Kidney (tissue), 22 donors: ENCODE measurements around the gene BBS1. TPM values are rescaled to one million over a fixed set of nuclear protein-coding genes. Genes with fewer than 3 reads are reported as not detected.
"Not testable (repeated sequence)": the region's sequence is repeated elsewhere in the genome, so short reads cannot be mapped to it uniquely, and the experiment has no call there.

Experiments
- DNase-seq, 5 donors: peaks; one replicate each; pipeline ENCODE4 v3.0.0-alpha.2; 2013 to 2020
- FAIRE-seq: peaks from 2 replicates; lab custom pipeline; 2012; peaks lifted over from hg19 to GRCh38; lab: Jason Lieb, UNC
- H3K27ac ChIP-seq, 2 donors: one replicate each; pipeline ENCODE4 v1.7.0; 2013; ENCODE audit warnings: low read depth in 2 of 2, low read length in 2 of 2, inconsistent platforms in 1 of 2
- H3K27me3 ChIP-seq: one replicate; pipeline ENCODE4 v1.7.1; 2013; ENCODE audit warnings: low read length, inconsistent platforms; ENCODE audit not compliant: control insufficient read depth, insufficient read depth
- H3K36me3 ChIP-seq, 3 donors: one replicate each; pipeline versions ENCODE4 v1.7.0 to v1.7.1; 2013; ENCODE audit warnings: low read length in 3 of 3, control low read depth in 1 of 3, inconsistent platforms in 1 of 3; ENCODE audit not compliant: insufficient read depth in 3 of 3, control insufficient read depth in 2 of 3
- H3K4me1 ChIP-seq, 3 donors: one replicate each; pipeline versions ENCODE4 v1.7.0 to v1.7.1; 2013; ENCODE audit warnings: low read length in 3 of 3, inconsistent platforms in 1 of 3, low read depth in 1 of 3; ENCODE audit not compliant: control insufficient read depth in 2 of 3, insufficient read depth in 2 of 3
- H3K4me3 ChIP-seq, 3 donors: one replicate each; pipeline versions ENCODE4 v1.7.0 to v1.8.1; 2013; ENCODE audit warnings: low read length in 3 of 3, control low read depth in 1 of 3, inconsistent platforms in 1 of 3
- H3K9ac ChIP-seq, 3 donors: one replicate each; pipeline versions ENCODE4 v1.7.0 to v1.7.1; 2013; ENCODE audit warnings: low read length in 3 of 3, control low read depth in 1 of 3, inconsistent platforms in 1 of 3
- H3K9me3 ChIP-seq, 3 donors: one replicate each; pipeline versions ENCODE4 v1.7.0 to v1.7.1; 2013; ENCODE audit warnings: low read length in 3 of 3, control low read depth in 1 of 3, inconsistent platforms in 1 of 3; ENCODE audit not compliant: control insufficient read depth in 2 of 3, insufficient read depth in 1 of 3
- CTCF ChIP-seq: IDR thresholded peaks from 3 replicates; pipeline ENCODE4 v1.5.1; 2012; ENCODE audit warnings: mild to moderate bottlenecking, moderate library complexity, borderline replicate concordance; ENCODE audit not compliant: insufficient read depth; ENCODE audit errors: extremely low read depth
- intact Hi-C: fragments of 100-400 bp; cut with DNase I; formaldehyde crosslinking; loops from one replicate; pipeline ENCODE4 v1.11.1; 2022
- long read RNA-seq, 10 donors: library from polyadenylated mRNA in 1 of 10; unstranded in 1 of 10; transcript quantifications; one replicate each; pipeline ENCODE4 v2.0.0 and lab custom pipeline, GENCODE V29; 2021 to 2026
- polyA plus RNA-seq: library from polyadenylated mRNA; stranded (reverse); fragments of 350-450 nt; fragmentation: Illumina TruSeq; extraction: RNeasy Lipid Tissue Mini Kit (QIAGEN cat#74804); gene quantifications from one replicate; pipeline ENCODE4 v1.2.3, GENCODE V29; 2014; ENCODE audit warnings: low read depth, low replicate concordance; ENCODE audit not compliant: insufficient read depth
- total RNA-seq: library from RNA; stranded (reverse); fragmentation: NEBNext Ultra II Directional; extraction: Animal tissue kit (Norgen Biotek cat#: 25700); gene quantifications from one replicate; pipeline ENCODE4 v1.2.1, GENCODE V29; 2021
- donor health status: control.
- donor health status: control.
- donor health status: control.
- donor health status: control.
- donor health status: control.
- donor health status: DM: yes; HTN: yes; CAD: no.
- donor health status: Normal renal cell carcinoma (clear cell type).

The BBS1 gene
- 85.4 TPM for total RNA-seq
- 30.1 TPM for polyA plus RNA-seq
- long read RNA-seq, donor 1, partial matches to known transcripts = 0 of 13 reads
- long read RNA-seq, donor 1, other reads (novel, unspliced or antisense) = 11 of 13 reads
- long read RNA-seq, donor 2, transcript BBS1-201 (17 exons, 3,423 nt) = major isoform, 10 of 10 reads
- long read RNA-seq, donor 2, partial matches to known transcripts = 0 of 10 reads
- long read RNA-seq, donor 2, other reads (novel, unspliced or antisense) = 0 of 10 reads
- long read RNA-seq, donor 3, transcript BBS1-201 (17 exons, 3,423 nt) = major isoform, 11 of 12 reads
- long read RNA-seq, donor 3, partial matches to known transcripts = 0 of 12 reads
- long read RNA-seq, donor 3, other reads (novel, unspliced or antisense) = 0 of 12 reads
- long read RNA-seq, donor 4, transcript BBS1-201 (17 exons, 3,423 nt) = major isoform, 14 of 15 reads
- long read RNA-seq, donor 4, partial matches to known transcripts = 0 of 15 reads
- long read RNA-seq, donor 4, other reads (novel, unspliced or antisense) = 0 of 15 reads
- long read RNA-seq, donor 5, partial matches to known transcripts = 0 of 1 reads
- long read RNA-seq, donor 5, other reads (novel, unspliced or antisense) = 0 of 1 reads
- long read RNA-seq, donor 6, partial matches to known transcripts = 0 of 3 reads
- long read RNA-seq, donor 6, other reads (novel, unspliced or antisense) = 0 of 3 reads
- long read RNA-seq, donor 7, transcript BBS1-201 (17 exons, 3,423 nt) = major isoform, 21 of 57 reads
- long read RNA-seq, donor 7, partial matches to known transcripts = 16 of 57 reads
- long read RNA-seq, donor 7, other reads (novel, unspliced or antisense) = 20 of 57 reads
- long read RNA-seq, donor 8, transcript BBS1-201 (17 exons, 3,423 nt) = major isoform, 5 of 18 reads
- long read RNA-seq, donor 8, partial matches to known transcripts = 13 of 18 reads
- long read RNA-seq, donor 8, other reads (novel, unspliced or antisense) = 0 of 18 reads
- long read RNA-seq, donor 9, transcript BBS1-201 (17 exons, 3,423 nt) = major isoform, 5 of 12 reads
- long read RNA-seq, donor 9, partial matches to known transcripts = 0 of 12 reads
- long read RNA-seq, donor 9, other reads (novel, unspliced or antisense) = 6 of 12 reads
- long read RNA-seq, donor 10, transcript BBS1-201 (17 exons, 3,423 nt) = major isoform, 7 of 7 reads
- long read RNA-seq, donor 10, partial matches to known transcripts = 0 of 7 reads
- long read RNA-seq, donor 10, other reads (novel, unspliced or antisense) = 0 of 7 reads

GRCh38 chr11:66510271-66510989 is at the start of gene BBS1:
Gene BBS1 (plus strand): TSS chr11:66510635. CDS start chr11:66510660, 25 bp downstream.
- peaks cover 0 to 5% (median 4%) of the 10 kb centered on the region in 3 donors for H3K36me3 ChIP-seq
- DNase-seq (peak; percentile 84 to 94 (median 92)), FAIRE-seq (no peak)
- peak within 1 kb of the TSS; percentile 56 to 95 (median 71) for H3K9ac ChIP-seq
- TF ChIP-seq CTCF = no peak
- intact Hi-C loops = no loop called here
- peak within 1 kb of the TSS; percentile 81 to 100 (median 99) for H3K4me3 ChIP-seq
- peaks cover 0 to 11% (median 8%) of the 10 kb centered on the region in 3 donors for H3K4me1 ChIP-seq
- no peaks in the 10 kb centered on the region for H3K27me3 ChIP-seq
- no peaks in the 10 kb centered on the region for H3K9me3 ChIP-seq
- no peak within 1 kb of the TSS for H3K27ac ChIP-seq

GRCh38 chr11:66462010-66462409 is 48.4 kb upstream of the BBS1 start:
- Histone ChIP-seq H3K27me3 (no peaks in the 10 kb centered on the region), H3K4me1 (no peaks in the 10 kb centered on the region), H3K4me3 (no peak overlapping the region), H3K36me3 (no peaks in the 10 kb centered on the region), H3K27ac (no peak overlapping the region), H3K9ac (no peak overlapping the region), H3K9me3 (peaks cover 0 to 3% (median 0%) of the 10 kb centered on the region in 3 donors)
- FAIRE-seq = no peak
- intact Hi-C loops = no loop called here
- no peak for TF ChIP-seq CTCF
- no peak for DNase-seq

GRCh38 chr11:66462911-66463310 is 47.5 kb upstream of the BBS1 start:
- TF ChIP-seq CTCF = no peak
- H3K4me1 ChIP-seq = peaks cover 0 to 6% (median 5%) of the 10 kb centered on the region in 3 donors
- no peak overlapping the region for H3K9ac ChIP-seq
- no peak overlapping the region for H3K4me3 ChIP-seq
- no peak for FAIRE-seq
- H3K36me3 ChIP-seq = no peaks in the 10 kb centered on the region
- H3K27me3 ChIP-seq = no peaks in the 10 kb centered on the region
- H3K9me3 ChIP-seq = peaks cover 0 to 3% (median 0%) of the 10 kb centered on the region in 3 donors
- DNase-seq = no peak
- no peak overlapping the region for H3K27ac ChIP-seq
- intact Hi-C loops = no loop called here

GRCh38 chr11:66464116-66464515 is 46.3 kb upstream of the BBS1 start:
- intact Hi-C loops, FAIRE-seq: not testable (repeated sequence)

More at GRCh38 chr11:66464116-66464515, 46.3 kb upstream of the BBS1 start:
- H3K4me3 ChIP-seq, H3K9ac ChIP-seq, H3K36me3 ChIP-seq, H3K4me1 ChIP-seq, H3K27me3 ChIP-seq, H3K27ac ChIP-seq, H3K9me3 ChIP-seq, DNase-seq: not testable (repeated sequence)
